Thoracic aorta (tissue), 2 donors: Measurements from ENCODE around the gene MSMP. TPM values are rescaled to one million over a fixed set of nuclear protein-coding genes. Genes with fewer than 3 reads are reported as not detected.

Experiments used
- ATAC-seq: fragments of 150-250 bp; one replicate; pipeline ENCODE4 v1.8.0; 2017; ENCODE audit warnings: low read depth; ENCODE audit not compliant: insufficient number of reproducible peaks, low FRiP score
- DNase-seq: peaks from one replicate; pipeline ENCODE4 v3.0.0-alpha.2; 2020; ENCODE audit warnings: low spot score
- H3K27ac ChIP-seq, 2 donors: fragments of 200-600 bp; sonication (generic); 1 replicate in 1 of 2; 2 replicates in 1 of 2; pipeline ENCODE4 v1.5.1; 2016; ENCODE audit warnings: mild to moderate bottlenecking in 2 of 2, moderate library complexity in 2 of 2
- H3K27me3 ChIP-seq: fragments of 200-600 bp; sonication (generic); replicated peaks from 2 replicates; pipeline ENCODE4 v1.6.0; 2016; ENCODE audit warnings: mild to moderate bottlenecking; ENCODE audit not compliant: insufficient read depth
- H3K36me3 ChIP-seq: fragments of 200-600 bp; sonication (generic); one replicate; pipeline ENCODE4 v1.5.1; 2016
- H3K4me1 ChIP-seq, 2 donors: fragments of 200-600 bp; sonication (generic); 1 replicate in 1 of 2; 2 replicates in 1 of 2; pipeline versions ENCODE4 v1.5.1 to v1.6.0; 2016; ENCODE audit warnings: low read depth in 2 of 2, mild to moderate bottlenecking in 1 of 2; ENCODE audit not compliant: control insufficient read depth in 1 of 2
- H3K4me3 ChIP-seq: fragments of 200-600 bp; sonication (generic); 2 replicates; pipeline ENCODE4 v1.5.1; 2016; ENCODE audit warnings: mild to moderate bottlenecking
- H3K9me3 ChIP-seq: fragments of 200-600 bp; sonication (generic); 2 replicates; pipeline ENCODE4 v1.5.1; 2016
- CTCF ChIP-seq: fragments of 200-600 bp; sonication (generic); IDR thresholded peaks from one replicate; pipeline ENCODE4 v1.5.1; 2019; ENCODE audit warnings: antibody characterized with exemption
- total RNA-seq, 2 donors: library from RNA; depleted of rRNA; stranded (reverse); fragments of >200 nt; gene quantifications; one replicate each; pipeline versions ENCODE4 v1.1.0 to v1.2.3, GENCODE V29; 2016

The MSMP gene
- total RNA-seq, 2 donors from 2014 or later: not detected

GRCh38 chr9:35738924-35739323, 15.2 kb downstream of the MSMP start:
- DNase-seq (no peak), ATAC-seq (no peak)
- no peaks in the 10 kb centered on the region for H3K27me3 ChIP-seq
- TF ChIP-seq CTCF: no peak
- H3K4me1 ChIP-seq: peaks cover 1 to 7% of the 10 kb centered on the region in 2 donors
- H3K4me3 ChIP-seq: no peak overlapping the region
- no peaks in the 10 kb centered on the region for H3K9me3 ChIP-seq
- H3K27ac ChIP-seq: no peak overlapping the region
- peaks cover 84% of the 10 kb centered on the region for H3K36me3 ChIP-seq

GRCh38 chr9:35738186-35738585, 15.9 kb downstream of the MSMP start:
- TF ChIP-seq CTCF: no peak
- no peak for ATAC-seq
- Histone ChIP-seq H3K27me3 (no peaks in the 10 kb centered on the region), H3K27ac (no peak overlapping the region), H3K4me3 (no peak overlapping the region), H3K4me1 (peaks cover 9 to 14% of the 10 kb centered on the region in 2 donors), H3K36me3 (peaks cover 76% of the 10 kb centered on the region), H3K9me3 (no peaks in the 10 kb centered on the region)
- DNase-seq: no peak

DNA sequence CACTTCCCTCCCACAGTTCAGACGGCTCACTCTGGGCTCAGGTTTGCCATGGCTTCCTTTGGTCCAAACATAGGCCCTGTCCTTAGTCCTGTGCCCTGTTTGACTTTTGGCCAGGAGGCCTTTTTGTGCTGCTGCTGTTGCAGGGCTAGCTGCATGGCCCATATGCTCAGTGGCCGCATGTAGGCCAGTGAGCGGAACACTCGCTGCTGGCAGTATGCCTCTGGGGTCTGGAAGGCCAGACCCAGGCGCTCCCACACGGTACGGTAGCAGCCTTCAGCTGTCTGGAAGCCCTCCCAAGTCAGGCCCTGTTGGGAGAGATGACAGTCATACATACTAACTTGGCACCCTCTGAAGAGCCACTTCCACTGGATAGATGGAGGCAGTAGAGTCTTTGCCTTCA, 16.9 kb downstream of the MSMP start:
- ATAC-seq (no peak), DNase-seq (no peak)
- Histone ChIP-seq H3K27ac (no peak overlapping the region), H3K36me3 (peaks cover 66% of the 10 kb centered on the region), H3K4me3 (no peak overlapping the region), H3K27me3 (no peaks in the 10 kb centered on the region), H3K4me1 (peaks cover 11 to 17% of the 10 kb centered on the region in 2 donors), H3K9me3 (no peaks in the 10 kb centered on the region)
- TF ChIP-seq CTCF: no peak

GRCh38 chr9:35736201-35736633, 17.9 kb downstream of the MSMP start:
- ATAC-seq: no peak
- peak; percentile 75 for TF ChIP-seq CTCF

GRCh38 chr9:35734096-35734495, 20.0 kb downstream of the MSMP start:
- no peak overlapping the region for H3K27ac ChIP-seq
- ATAC-seq (no peak), DNase-seq (no peak)
- H3K4me1 ChIP-seq: peaks cover 16 to 34% of the 10 kb centered on the region in 2 donors
- no peaks in the 10 kb centered on the region for H3K27me3 ChIP-seq
- no peak for TF ChIP-seq CTCF
- H3K4me3 ChIP-seq: no peak overlapping the region
- peaks cover 40% of the 10 kb centered on the region for H3K36me3 ChIP-seq
- H3K9me3 ChIP-seq: no peaks in the 10 kb centered on the region

More at GRCh38 chr9:35736201-35736633, 17.9 kb downstream of the MSMP start:
- H3K27me3 ChIP-seq: no peaks in the 10 kb centered on the region
- peaks cover 60% of the 10 kb centered on the region for H3K36me3 ChIP-seq
- no peak for DNase-seq
- no peaks in the 10 kb centered on the region for H3K9me3 ChIP-seq
- H3K27ac ChIP-seq: peak overlapping the region in 1 of 2 donors; percentile 19
- H3K4me3 ChIP-seq: no peak overlapping the region
- peaks cover 11 to 17% of the 10 kb centered on the region in 2 donors for H3K4me1 ChIP-seq
